Fibroblast of gingiva (primary cell): Measurements from ENCODE around the gene TLL1.

Source experiments
- DNase-seq: peaks from one replicate; pipeline ENCODE4 v3.0.0-alpha.2; 2011; ENCODE audit warnings: low read depth

The TLL1 gene

DNA sequence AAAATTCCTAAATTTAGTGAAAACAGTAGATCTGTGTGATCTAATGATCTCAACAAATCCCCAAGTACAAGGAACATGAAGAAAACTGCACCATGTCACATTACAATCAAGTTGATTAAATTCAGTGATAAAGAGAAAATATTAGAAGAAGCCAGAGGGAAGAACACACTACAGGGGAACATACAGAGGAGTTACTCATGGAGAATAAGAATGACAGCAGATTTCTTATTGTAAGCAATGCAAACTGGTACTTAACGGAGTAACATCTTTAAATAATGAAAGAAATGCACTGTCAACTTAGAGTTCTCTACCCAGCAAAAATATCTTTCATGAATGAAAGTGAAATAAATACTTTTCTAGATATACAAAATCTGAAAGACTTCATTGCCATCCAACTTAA is 21.1 kb downstream of the TLL1 start:
- no peak for DNase-seq

DNA sequence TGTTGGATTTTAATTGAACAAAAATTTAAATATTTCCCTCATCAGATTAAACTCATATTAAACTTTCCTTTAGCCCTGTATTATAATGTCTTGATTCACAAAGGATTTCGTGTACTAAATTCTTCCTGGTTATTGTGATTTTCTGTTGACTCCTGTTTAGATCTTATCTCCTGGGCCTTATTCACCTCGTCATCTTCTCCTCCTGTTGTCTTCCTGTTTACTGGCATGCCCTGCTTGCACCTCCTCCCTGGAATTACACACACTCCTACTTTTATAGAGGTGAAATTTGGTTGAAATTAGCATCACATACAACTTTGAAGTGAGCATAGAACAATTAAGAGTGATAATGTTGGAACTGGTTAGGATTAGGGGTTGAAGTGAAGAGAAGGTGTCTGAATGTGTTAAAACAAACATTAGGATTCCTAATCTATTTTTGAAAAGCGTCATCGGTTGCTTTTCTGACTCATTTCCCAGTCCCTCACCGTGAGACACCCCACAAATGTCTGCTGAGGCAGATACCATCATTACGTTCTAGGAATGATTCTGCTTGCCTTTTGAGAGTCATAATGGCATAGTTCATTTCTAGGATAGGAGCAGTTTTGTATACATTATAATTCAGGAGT is 32.5 kb downstream of the TLL1 start:
- DNase-seq = no peak

DNA sequence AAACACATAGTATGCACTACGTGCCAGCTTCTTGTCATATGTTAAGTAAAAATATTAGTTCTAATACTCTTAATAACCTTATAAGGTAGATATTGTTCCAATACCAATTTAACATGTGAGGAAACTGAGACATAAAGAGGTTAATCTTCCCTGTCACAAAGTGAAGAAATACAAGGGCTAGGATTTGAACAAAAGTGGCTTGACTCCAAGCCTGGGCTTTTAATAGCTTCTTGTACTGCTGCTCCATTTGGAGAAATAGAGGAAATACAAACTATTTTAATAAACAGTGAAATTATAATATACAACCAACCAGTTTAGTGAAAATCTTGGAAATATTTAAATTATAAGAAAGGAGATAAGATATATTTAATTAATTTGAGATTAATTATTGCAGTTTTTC is 33.2 kb downstream of the TLL1 start:
- no peak for DNase-seq

DNA sequence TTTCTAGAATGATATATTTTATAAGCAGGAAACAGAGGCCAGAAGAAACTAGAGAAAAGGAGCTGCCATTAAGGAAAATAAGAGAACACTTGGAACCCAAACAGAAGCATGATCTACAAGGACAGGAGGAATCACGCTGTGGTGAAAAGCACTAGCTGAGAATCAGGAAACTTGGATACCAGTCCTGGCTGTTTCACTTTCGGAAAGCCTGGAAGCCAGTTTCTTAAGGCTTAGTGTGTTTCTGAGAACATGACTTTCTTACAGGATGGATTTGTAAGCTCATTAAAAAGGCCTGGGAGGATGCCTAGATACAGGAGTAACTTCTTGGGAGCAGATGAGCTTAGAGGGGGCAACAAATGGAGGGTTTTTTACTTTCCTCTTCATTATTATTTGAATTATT is 36.9 kb downstream of the TLL1 start:
- peak; percentile 10 for DNase-seq

DNA sequence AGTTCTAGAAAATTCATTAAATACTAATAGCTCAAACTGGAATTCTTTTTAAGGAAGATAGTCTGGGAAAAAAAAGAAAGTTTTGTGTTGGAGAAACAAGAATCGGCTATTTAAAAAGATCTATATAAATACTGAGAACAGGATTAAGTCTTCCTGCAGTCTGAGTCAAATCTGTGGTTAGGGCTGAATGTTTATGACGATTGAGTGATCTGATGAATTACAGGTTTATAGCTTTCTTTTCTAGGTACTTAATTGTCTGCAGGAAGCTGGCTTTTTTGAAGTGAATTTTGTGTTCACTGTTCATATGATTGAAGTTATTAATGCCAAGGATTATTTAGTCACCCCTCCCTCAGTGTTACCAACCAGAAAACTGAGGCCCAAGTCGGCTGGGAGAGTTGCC is 42.2 kb downstream of the TLL1 start:
- DNase-seq = no peak

DNA sequence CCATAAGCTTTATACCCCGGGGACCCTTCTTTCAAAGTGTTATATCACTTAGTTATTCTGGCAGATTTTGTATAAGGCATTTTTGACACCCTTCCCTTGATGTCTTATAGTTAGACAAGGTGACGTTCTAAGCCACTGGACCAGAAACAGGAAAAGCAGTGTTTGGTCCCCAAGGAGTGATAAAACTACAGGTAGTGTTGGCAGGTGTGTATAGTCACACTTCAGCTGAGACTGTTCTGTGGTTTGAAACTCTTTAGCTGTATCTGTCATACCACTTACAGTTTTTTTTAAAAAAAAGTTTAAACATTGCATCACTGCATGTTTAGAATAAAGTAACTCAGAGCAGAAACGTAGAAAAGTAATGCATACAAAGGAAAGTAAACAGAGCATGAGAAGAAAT is 48.5 kb downstream of the TLL1 start:
- DNase-seq = no peak

DNA sequence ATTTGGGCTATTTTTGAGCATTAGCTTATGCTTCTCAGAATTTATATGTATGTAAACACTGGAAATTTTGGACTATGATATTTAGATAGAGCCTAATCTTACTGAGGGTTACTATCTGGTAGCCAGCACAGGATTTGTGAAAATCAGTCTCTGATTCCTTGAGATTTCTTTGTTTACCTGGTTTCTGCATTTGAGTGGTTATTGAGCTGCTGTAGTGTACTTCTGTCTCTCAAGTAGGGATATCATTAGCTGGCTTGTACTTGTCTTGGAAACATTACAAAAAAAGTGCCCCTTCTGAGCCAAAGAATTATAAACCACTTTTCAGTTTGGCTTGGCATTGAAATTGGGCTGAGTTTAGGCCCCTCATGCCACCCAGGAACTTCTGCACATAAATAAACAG is 49.7 kb downstream of the TLL1 start:
- no peak for DNase-seq

DNA sequence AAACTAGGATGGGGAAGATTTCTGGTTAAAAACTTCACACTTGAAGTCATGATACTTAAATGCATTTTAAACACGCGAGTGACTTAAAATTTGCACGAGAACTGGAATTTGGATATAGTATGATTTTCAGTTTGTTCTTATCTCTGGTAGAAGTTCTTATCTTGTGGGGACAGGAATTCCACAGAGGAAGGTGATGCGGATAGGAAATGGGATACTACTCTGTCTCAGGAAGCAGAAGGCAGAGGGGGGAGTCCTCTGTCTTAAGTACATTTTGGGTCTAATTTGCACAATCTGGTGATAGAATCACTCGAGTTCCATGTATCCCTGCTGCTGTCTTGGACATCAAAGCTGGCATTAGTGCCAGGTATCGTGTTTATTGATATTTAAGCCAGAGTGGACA is 53.3 kb downstream of the TLL1 start:
- no peak for DNase-seq

DNA sequence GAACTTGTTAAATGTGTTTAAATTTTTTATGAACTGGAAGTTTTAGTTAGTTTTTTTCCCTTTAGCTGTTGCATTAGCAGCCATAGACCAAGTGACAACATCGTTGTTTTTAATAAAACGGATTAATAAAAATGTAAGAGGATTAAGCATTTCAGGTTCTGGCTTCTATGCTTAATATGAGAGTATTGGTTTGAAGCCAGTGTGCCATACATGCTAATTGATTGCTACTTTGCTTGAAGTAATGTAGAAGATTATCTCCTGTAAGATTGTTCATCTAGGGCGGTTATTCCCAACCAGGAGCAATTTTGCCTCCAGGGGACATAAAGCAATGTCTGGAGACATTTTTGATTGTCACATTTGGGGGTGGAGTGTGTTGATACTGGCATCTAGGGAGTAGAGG is 54.3 kb downstream of the TLL1 start:
- DNase-seq = no peak

DNA sequence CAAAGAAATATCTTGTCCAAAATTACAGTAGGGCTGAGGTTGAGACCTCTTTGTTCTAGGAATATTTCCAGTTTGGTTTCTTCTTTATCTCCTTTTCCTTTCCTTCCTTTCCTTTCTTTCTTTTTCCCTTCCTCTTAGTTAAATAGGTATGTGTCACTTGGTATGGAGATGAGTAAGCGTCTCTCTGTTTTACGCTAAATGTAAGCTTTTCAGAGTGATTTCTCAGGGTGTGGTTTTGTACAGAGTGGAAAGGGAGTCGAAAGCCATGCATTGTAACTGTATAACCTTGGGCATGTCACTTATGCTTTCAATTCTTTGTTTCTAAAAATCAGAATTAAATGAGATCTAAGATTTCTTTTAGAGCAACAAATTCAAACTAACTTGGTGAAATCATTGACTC is 54.8 kb downstream of the TLL1 start:
- DNase-seq = no peak

DNA sequence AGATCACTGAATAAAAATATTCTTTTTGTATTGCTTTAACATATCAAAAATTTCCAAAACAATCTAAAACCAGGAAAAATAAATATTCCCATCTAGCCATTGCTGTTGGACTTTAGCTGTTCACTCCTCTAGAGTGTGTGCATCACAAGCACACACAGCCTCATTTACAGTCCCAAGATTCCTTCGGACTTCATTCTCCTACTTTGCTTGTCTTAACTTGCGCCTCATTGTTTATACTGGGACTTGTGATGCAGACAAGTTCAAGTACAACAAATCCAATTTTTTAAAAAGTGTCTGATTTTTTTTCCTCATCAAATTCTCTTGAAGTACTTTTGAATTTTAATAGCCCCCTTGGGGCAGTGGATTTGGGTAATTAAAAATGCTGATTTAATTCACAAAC is 55.6 kb downstream of the TLL1 start:
- DNase-seq = no peak

DNA sequence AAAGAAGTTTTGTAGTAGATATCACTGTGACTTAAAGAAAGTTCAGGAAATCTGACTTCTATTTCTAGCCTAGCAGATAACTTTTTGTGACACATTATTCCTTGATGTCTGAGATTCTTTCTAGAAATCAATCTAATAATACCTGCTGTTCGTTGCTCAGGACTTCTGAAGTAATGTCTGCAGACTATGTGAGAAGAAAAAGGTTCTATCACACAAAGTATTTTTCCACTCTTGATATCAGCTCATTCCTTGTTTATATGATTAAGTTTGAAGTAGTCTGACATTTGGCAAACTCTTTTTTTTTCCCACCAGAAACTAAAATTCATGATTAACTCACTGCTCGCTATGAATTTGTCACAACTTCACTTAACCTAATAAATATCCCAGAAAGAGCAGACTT is 56.6 kb downstream of the TLL1 start:
- no peak for DNase-seq

DNA sequence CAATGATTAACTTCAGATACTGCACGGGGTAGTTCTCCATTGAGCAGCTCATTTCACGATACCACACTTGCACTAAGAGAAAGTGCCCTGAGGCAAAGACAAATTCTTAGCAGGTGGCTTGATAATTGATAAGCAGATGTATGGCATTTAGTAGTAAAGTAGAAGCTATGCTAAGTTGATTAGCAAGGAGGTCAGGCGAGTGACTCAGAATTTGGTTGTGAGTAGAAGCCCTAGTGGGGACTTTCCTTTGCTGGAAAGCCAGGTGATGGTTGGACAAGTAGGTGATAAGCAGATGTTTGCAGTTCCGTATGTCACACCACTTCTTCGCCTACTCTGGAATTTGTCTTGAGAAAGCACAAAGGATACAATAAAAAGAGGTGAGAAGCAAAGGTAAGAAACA is 58.7 kb downstream of the TLL1 start:
- no peak for DNase-seq

DNA sequence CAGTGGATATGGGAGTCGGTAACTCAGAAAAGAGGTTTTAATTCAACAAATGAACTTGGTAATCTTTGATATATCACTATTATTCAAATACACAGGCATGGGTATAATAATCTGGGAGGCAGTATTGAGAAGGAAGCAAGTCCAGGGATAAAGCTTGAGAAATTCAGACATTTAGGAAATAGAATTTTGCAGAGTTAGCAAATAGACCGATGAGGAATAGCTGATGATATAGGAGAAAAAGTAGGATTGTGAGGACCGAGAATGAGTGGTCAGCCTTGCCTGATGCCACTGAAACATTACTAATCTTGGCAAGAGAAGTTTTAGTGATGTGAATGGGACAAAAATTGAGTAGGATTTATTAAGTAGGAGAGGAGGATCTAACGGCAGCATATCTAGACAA is 71.9 kb downstream of the TLL1 start:
- no peak for DNase-seq

DNA sequence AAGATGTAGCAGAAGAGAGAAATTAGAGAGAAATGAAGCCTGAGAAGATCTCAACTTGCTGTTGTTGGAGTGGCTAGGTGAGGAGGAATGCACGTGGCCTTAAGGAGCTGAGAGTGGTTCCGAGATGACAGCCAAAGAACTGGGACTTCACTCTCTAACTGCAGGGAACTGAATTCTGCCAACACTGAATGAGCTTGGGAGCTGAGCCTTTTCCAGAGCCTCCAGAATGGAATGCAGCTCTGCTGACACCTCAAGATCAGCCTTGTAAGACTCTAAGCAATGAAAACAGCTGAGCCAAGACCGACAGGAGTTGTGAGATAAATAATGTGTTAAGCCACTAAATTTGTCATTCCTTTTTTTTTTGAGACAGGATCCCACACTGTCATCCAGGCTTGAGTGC is 73.0 kb downstream of the TLL1 start:
- no peak for DNase-seq

DNA sequence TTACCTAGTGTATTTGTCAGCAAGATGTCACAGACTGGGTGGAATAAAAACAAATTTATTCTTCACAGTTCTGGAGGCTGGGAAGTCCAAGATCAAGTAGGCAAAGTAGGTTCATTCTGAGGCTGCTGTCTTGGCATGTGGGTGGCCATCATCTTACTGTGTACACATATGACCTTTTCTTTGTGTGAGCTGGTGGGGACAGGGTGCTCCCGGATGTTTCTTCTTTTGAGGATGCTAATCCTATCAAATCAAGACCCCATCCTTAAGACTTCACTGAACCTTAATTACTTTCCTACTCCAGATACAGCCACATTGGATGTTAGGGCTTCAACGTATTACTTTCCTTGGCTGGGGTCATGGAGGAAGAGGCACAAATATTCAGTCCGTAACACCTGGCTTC is 74.0 kb downstream of the TLL1 start:
- no peak for DNase-seq

DNA sequence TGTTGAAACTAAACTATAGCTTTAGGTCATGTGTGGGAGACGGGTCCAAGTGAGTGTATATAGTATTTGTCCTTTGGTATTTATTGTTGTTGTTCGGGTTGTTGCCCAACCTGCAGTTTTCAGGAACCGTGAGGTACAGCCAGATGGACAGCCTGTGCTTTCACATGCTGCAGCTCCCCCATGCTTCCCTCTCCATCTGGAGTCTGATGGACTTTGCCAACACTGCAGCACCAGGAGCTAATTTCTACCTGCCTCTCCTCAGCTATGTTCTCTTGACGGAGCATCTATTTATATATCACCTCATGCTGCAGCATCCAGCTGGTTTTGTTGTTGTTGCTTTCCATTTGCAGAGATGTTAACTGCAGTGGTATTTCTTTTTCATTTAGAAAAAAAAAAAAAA is 80.1 kb downstream of the TLL1 start:
- no peak for DNase-seq

DNA sequence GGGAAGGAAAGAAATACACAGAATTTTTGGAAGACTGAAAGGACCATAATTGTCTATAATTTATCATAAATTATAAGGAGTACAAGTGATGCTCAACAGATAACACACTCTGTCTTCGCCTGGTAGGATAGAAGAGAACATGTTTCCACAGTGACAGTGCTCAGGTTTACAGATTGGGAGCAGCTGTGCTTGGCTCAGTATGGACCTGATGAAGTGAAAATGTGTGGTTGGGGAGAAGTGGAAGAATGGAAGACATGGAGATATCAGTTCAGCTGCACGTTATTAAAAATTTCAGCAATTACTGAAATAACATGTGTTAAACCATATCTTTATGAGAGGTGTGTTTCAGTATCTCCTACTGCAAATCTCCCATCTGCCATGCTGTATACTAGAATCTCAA is 90.6 kb downstream of the TLL1 start:
- no peak for DNase-seq

DNA sequence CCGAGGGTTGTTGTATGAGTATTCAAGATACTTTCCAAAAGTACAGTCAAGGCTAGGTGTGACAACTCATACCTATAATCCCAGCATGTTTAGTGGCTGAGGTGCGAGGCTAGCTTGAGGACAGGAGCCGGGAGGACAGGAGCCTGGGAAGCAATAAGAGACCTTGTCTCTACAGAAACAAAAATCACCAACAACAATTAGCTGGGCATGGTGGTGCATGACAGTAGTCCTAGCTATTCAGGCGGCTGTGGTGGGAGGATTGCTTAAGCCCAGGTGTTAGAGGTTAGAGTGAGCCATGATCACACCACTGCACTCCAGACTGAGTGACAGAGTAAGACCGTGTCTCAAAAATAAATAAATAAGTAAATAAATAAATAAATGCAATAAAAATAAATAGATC is 91.6 kb downstream of the TLL1 start:
- no peak for DNase-seq

DNA sequence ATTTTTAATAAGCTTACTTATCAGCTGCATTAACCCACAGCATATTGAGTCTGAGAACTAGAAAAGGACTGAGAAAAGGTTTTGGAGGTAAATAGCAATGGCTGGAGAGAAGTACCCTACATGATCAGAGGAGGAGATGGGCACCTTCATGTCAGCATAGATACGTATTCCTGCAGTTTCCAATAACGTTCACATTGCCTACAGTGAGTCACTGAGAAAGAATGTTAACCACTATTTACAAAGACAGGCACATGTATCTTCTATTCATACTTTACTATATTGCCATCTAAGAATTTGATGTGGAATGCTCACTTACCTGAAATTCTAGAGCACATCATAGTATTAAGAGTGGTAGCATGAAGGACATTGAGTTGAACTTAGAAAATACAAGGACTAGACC is 92.5 kb downstream of the TLL1 start:
- no peak for DNase-seq

DNA sequence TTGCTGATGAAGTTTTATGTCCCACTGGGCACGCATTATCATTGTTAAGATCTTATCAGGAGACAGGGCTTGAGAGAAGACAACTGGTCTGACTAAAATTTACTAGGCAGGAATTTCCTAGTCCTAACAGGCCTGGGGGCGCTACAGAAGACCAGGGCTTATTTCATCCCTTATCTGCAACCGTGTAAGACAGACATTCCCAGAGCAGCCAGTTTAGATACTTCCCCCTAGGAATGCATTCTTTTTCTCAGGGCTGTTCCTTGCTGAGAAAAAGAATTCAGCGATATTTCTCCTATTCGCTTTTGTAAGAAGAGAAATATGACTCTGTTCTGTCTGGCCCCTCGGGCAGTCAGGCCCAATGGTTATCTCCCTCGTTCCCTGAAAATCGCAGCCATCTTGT is 93.8 kb downstream of the TLL1 start:
- DNase-seq = no peak

DNA sequence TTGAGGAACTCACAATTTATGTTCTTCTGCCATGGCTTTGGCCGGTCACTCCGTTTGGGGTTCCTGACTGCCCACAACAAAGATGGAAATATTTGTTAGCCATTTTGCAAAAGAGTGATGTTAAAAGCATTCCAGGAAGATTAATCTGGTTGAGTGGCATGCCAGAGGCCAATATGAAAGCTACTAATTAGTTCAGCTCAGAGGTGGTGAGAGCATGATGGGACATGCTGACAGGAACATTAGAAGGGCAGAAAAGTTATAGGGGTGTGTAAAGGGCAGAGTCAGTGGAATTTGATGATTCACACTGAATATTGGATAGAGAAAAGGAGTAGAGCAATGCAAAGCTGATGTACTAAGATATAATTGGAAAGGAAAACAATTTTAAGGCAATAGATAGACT is 94.4 kb downstream of the TLL1 start:
- no peak for DNase-seq

DNA sequence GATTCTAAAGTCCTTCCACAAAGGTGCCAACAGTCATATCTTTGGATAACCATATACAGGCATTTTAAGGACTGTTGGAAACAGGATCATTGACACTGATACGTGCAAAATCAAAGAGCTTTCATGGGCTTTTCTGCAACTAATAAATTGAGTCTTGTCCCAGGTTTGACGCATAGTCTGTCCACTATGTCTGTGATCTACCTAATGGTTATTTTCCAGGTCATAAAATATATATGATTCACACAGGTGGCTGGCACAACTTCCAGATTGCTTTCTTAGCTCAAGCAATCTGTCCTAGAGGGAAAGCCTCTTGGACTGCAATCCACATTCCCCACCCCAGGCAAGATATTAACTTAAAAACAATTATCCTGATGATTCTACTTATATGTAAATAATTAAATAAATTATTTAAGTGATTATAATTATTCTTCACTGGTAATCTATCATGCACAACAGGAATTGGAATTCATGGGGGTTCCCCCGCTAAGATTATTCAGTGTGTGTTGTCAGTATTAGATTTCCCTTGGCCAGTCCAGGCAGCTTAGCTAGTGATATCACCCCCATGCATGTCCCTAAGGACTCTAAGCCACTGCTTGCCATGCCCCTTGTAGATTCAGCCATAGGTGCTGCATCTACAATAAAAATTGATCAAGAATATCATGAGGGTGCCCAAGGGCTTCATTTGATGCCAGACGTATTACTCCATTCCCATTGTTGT is 97.8 kb downstream of the TLL1 start:
- DNase-seq = no peak

DNA sequence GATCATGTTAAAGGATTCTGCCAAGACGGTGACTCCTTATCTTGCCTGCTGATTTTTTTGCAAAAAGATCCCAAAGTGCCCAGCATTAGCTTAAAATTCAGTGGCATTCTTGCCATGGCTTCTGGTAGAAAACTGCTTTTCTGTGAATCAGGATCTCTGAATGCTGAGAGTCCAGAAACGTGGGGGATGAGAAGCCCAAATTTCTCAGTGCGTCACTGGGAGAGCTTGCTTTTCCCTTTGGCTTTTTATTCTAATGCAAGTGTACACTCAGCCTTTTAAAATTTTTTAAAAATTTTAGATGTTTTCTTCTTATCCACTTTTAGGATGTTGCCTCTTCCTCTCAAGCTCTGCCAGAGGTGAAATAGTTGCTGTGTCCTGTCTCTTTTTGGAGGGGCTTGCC is 98.4 kb downstream of the TLL1 start:
- DNase-seq = no peak
